Mesenchymal stem cell (in vitro differentiated cells and primary cell): ENCODE results near the gene SCO2.
"Not testable (repeated sequence)": the region's sequence is repeated elsewhere in the genome, so short reads cannot be mapped to it uniquely, and the experiment has no call there.

Source experiments
- DNase-seq: peaks from one replicate; pipeline ENCODE4 v3.0.0-alpha.2; 2013
- H2AFZ ChIP-seq: one replicate; pipeline ENCODE4 v1.6.1; 2013; ENCODE audit warnings: low read depth, mild to moderate bottlenecking, control low read depth, inconsistent platforms, low read length, moderate library complexity
- H2AK5ac ChIP-seq: 2 replicates; pipeline ENCODE4 v1.6.1; 2013; ENCODE audit warnings: low read length, moderate library complexity, mild to moderate bottlenecking, inconsistent platforms; ENCODE audit not compliant: severe bottlenecking
- H2BK120ac ChIP-seq: one replicate; pipeline ENCODE4 v1.6.1; 2013; ENCODE audit warnings: low read depth, mild to moderate bottlenecking, inconsistent platforms, low read length, moderate library complexity
- H2BK12ac ChIP-seq, 2 experiments: one replicate each; pipeline ENCODE4 v1.6.1; 2013; ENCODE audit warnings: inconsistent platforms in 2 of 2, low read length in 2 of 2, mild to moderate bottlenecking in 2 of 2, moderate library complexity in 2 of 2, control low read depth in 1 of 2
- H2BK15ac ChIP-seq: one replicate; pipeline ENCODE4 v1.6.1; 2013; ENCODE audit warnings: mild to moderate bottlenecking, low read depth, inconsistent platforms; ENCODE audit not compliant: poor library complexity, severe bottlenecking
- H2BK5ac ChIP-seq: 2 replicates; pipeline ENCODE4 v1.6.1; 2013; ENCODE audit warnings: low read depth, mild to moderate bottlenecking, low read length, control low read depth, inconsistent platforms; ENCODE audit not compliant: poor library complexity, severe bottlenecking
- H3K14ac ChIP-seq, 2 experiments: one replicate each; pipeline ENCODE4 v1.6.1; 2013; ENCODE audit warnings: inconsistent platforms in 2 of 2, low read length in 2 of 2, control low read depth in 1 of 2, mild to moderate bottlenecking in 1 of 2, moderate library complexity in 1 of 2
- H3K18ac ChIP-seq, 2 experiments: one replicate each; pipeline ENCODE4 v1.6.1; 2013; ENCODE audit warnings: inconsistent platforms in 2 of 2, low read length in 2 of 2, control low read depth in 1 of 2, low read depth in 1 of 2, mild to moderate bottlenecking in 1 of 2
- H3K23ac ChIP-seq, 2 experiments: one replicate each; pipeline ENCODE4 v1.6.1; 2013; ENCODE audit warnings: inconsistent platforms in 2 of 2, low read length in 2 of 2, mild to moderate bottlenecking in 2 of 2, moderate library complexity in 2 of 2, control low read depth in 1 of 2
- H3K27ac ChIP-seq: 2 replicates; pipeline ENCODE4 v1.5.1; 2013; ENCODE audit warnings: mild to moderate bottlenecking, moderate library complexity, low read length, control low read depth, inconsistent platforms; ENCODE audit not compliant: poor library complexity, severe bottlenecking
- H3K27me3 ChIP-seq, 2 experiments: 2 replicates each; pipeline versions ENCODE4 v1.6.1 to v1.7.0; 2013; ENCODE audit warnings: low read length in 2 of 2, mild to moderate bottlenecking in 2 of 2, moderate library complexity in 2 of 2, control low read depth in 1 of 2, inconsistent platforms in 1 of 2; ENCODE audit not compliant: control insufficient read depth in 1 of 2, insufficient read depth in 1 of 2
- H3K36me3 ChIP-seq, 2 experiments: 2 replicates each; pipeline versions ENCODE4 v1.6.1 to v1.7.0; 2013; ENCODE audit warnings: low read length in 2 of 2, control low read depth in 1 of 2, inconsistent platforms in 1 of 2, low read depth in 1 of 2, mild to moderate bottlenecking in 1 of 2; ENCODE audit not compliant: insufficient read depth in 2 of 2, control insufficient read depth in 1 of 2
- H3K4ac ChIP-seq, 2 experiments: one replicate each; pipeline ENCODE4 v1.6.1; 2013; ENCODE audit warnings: inconsistent platforms in 2 of 2, low read length in 2 of 2, mild to moderate bottlenecking in 2 of 2, moderate library complexity in 2 of 2, control low read depth in 1 of 2, low read depth in 1 of 2
- H3K4me1 ChIP-seq: 2 replicates; pipeline ENCODE4 v1.6.1; 2013; ENCODE audit warnings: low read depth, low read length, control low read depth; ENCODE audit not compliant: control insufficient read depth, insufficient read depth
- H3K4me2 ChIP-seq: 2 replicates; pipeline ENCODE4 v1.6.1; 2013; ENCODE audit warnings: low read length, mild to moderate bottlenecking, inconsistent platforms; ENCODE audit not compliant: poor library complexity, severe bottlenecking
- H3K4me3 ChIP-seq, 2 experiments: 2 replicates each; pipeline versions ENCODE4 v1.5.1 to v1.7.0; 2013; ENCODE audit warnings: low read length in 2 of 2, mild to moderate bottlenecking in 2 of 2, control low read depth in 1 of 2, low read depth in 1 of 2; ENCODE audit not compliant: insufficient read depth in 1 of 2
- H3K79me1 ChIP-seq: replicated peaks from 2 replicates; pipeline ENCODE4 v1.6.1; 2013; ENCODE audit warnings: mild to moderate bottlenecking, control low read depth, low read length, inconsistent platforms; ENCODE audit not compliant: poor library complexity, severe bottlenecking
- H3K9ac ChIP-seq: 2 replicates; pipeline ENCODE4 v1.7.0; 2013; ENCODE audit warnings: mild to moderate bottlenecking, low read length, moderate library complexity
- H3K9me3 ChIP-seq: 2 replicates; pipeline ENCODE4 v1.7.0; 2013; ENCODE audit warnings: mild to moderate bottlenecking, low read length; ENCODE audit not compliant: control insufficient read depth
- H4K8ac ChIP-seq: one replicate; pipeline ENCODE4 v1.6.1; 2013; ENCODE audit warnings: inconsistent platforms, mild to moderate bottlenecking, low read length, moderate library complexity
- H4K91ac ChIP-seq: one replicate; pipeline ENCODE4 v1.6.1; 2013; ENCODE audit warnings: mild to moderate bottlenecking, low read length, inconsistent platforms
- WGBS: methylation state at CpG from one replicate; pipeline ENCODE4 v1.1.7; 2013; ENCODE audit warnings: mixed read lengths; 5-methylcytosine and 5-hydroxymethylcytosine counted together

Gene SCO2

DNA sequence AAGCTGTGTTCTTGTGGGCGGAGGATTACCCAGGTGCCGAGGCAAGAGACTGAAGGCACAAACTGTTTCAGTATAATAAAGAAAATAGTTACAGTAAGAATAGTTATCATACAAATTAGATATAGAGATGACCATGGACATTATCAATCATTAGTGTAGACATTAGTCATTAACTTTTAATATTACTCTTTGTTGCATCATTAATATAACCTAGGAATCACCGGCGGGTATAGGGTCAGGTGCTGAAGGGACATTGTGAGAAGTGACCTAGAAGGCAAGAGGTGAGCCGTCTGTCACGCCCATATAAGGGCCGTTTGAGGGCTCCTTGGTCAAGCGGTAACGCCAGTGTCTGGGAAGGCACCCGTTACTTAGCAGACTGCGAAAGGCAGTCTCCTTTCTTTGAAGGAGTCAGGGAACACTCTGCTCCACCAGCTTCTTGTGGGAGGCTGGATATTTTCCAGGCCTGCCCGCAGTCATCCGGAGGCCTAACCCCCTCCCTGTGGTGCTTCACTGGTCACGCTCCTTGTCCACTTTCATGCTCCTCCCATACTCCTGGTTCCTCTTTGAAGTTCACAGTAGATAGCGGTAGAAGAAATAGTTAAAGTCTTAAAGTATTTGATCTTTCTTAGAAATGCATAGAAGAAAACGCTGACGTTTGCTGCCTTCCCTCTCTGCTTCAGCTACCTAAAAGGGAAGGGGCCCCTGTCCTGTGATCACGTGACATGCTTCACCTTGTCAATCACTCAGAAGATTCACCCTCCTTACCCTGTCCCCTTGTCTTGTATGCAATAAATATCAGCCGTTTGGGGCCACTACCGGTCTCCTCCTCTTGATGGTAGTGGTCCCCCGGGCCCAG lies 8.7 kb upstream of the SCO2 start:
- H2BK120ac ChIP-seq, H2AFZ ChIP-seq, H3K23ac ChIP-seq, H3K79me1 ChIP-seq, H3K4me3 ChIP-seq, H2AK5ac ChIP-seq, H3K4me2 ChIP-seq, H3K9me3 ChIP-seq, H4K8ac ChIP-seq, H3K14ac ChIP-seq, H2BK12ac ChIP-seq, H3K36me3 ChIP-seq, H3K9ac ChIP-seq, H2BK5ac ChIP-seq, H2BK15ac ChIP-seq, H3K27ac ChIP-seq: not testable (repeated sequence)
- Histone ChIP-seq H3K4me1 (peaks cover 34% of the 10 kb centered on the region), H3K18ac (peak overlapping the region; percentile 33 to 78), H3K4ac (peak overlapping the region in 1 of 2 experiments; percentile 41), H4K91ac (peak overlapping the region; percentile 50), H3K27me3 (peaks cover 0 to 27% of the 10 kb centered on the region in 2 experiments)
- 62% methylated on average over 16 of the region's 21 CpGs for WGBS
- DNase-seq = peak; percentile 84

GRCh38 chr22:50532824-50533796 lies 7.7 kb upstream of the SCO2 start:
- Histone ChIP-seq H3K4me1 (peaks cover 35% of the 10 kb centered on the region), H2BK120ac (peak overlapping the region; percentile 71), H3K4me3 (no peak overlapping the region), H2BK5ac (no peak overlapping the region), H3K27me3 (peaks cover 0 to 27% of the 10 kb centered on the region in 2 experiments), H3K23ac (no peak overlapping the region), H2AK5ac (no peak overlapping the region), H3K9ac (peak overlapping the region; percentile 93), H4K91ac (no peak overlapping the region), H3K79me1 (peaks cover 2% of the 10 kb centered on the region), H2BK12ac (no peak overlapping the region), H3K27ac (no peak overlapping the region), H3K14ac (no peak overlapping the region), H3K9me3 (no peaks in the 10 kb centered on the region), H3K18ac (no peak overlapping the region), H3K36me3 (peaks cover 0 to 3% of the 10 kb centered on the region in 2 experiments), H3K4me2 (no peak overlapping the region), H2AFZ (no peak overlapping the region), H3K4ac (peak overlapping the region in 1 of 2 experiments; percentile 28), H4K8ac (no peak overlapping the region), H2BK15ac (no peak overlapping the region)
- WGBS = 94% methylated on average over 17 of the region's 19 CpGs
- peak; percentile 3 for DNase-seq

DNA sequence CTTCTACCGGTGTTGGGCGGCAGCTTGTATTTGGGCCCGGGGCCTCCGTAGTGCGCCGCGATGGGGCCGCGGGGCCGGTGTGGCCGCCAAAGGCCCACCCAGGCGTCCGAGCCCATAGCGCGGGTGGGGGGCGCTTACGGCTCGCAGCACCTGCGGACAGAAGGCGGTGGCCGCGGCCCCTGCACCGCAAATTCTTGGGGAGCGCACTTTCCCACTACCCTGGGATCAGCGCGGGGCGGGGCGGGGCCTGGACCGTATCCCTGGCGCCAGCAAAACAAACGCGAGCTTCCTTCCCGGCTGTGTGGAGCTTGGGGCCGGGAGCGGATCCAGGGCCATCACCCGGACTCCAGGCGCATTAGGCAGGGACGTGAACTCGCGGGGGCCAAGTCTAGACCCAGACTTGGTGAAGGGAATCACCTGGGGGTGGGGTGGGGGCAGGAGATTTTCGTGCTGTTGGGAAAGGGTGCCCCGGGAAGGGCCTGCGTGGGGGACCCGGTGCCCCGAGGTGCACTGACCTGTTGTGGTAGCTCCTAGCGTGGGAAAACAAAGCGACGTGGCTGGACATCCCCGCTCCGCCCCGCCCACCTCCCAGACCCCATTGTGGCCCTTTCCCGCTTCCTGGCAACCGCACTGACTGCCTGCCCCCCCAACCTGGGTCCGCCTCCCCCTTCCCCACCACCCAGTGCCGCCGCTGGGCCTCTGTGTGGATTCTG lies 6.7 kb upstream of the SCO2 start:
- H2BK120ac ChIP-seq = peak overlapping the region; percentile 97
- H3K9ac ChIP-seq = peak overlapping the region; percentile 93
- H3K18ac ChIP-seq = peak overlapping the region; percentile 84 to 95
- H3K4me3 ChIP-seq = peak overlapping the region; percentile 45 to 85
- peak overlapping the region in 1 of 2 experiments; percentile 83 for H3K14ac ChIP-seq
- H3K36me3 ChIP-seq = peaks cover 0 to 3% of the 10 kb centered on the region in 2 experiments
- peak overlapping the region; percentile 58 for H2AFZ ChIP-seq
- H2AK5ac ChIP-seq = no peak overlapping the region
- H3K9me3 ChIP-seq = no peaks in the 10 kb centered on the region
- H4K91ac ChIP-seq = peak overlapping the region; percentile 78
- no peak overlapping the region for H3K23ac ChIP-seq
- H2BK12ac ChIP-seq = peak overlapping the region in 1 of 2 experiments; percentile 86
- WGBS = 5% methylated on average over 45 of the region's 56 CpGs
- no peak overlapping the region for H3K27ac ChIP-seq
- DNase-seq = peak; percentile 85
- peak overlapping the region; percentile 93 for H4K8ac ChIP-seq
- H2BK5ac ChIP-seq = no peak overlapping the region
- no peak overlapping the region for H2BK15ac ChIP-seq
- peak overlapping the region; percentile 87 for H3K4me2 ChIP-seq
- H3K27me3 ChIP-seq = peaks cover 0 to 27% of the 10 kb centered on the region in 2 experiments
- peak overlapping the region; percentile 77 to 90 for H3K4ac ChIP-seq
- H3K79me1 ChIP-seq = peaks cover 2% of the 10 kb centered on the region
- H3K4me1 ChIP-seq = peaks cover 39% of the 10 kb centered on the region
